HG02571 (cell line): ENCODE measurements around the gene ALDOB.

Experiments
- ATAC-seq: cut with Tn5 transposase; IDR thresholded peaks from one replicate; pipeline ENCODE4 v1.9.1; 2021; ENCODE audit warnings: mild to moderate bottlenecking, moderate library complexity; ENCODE audit not compliant: unreplicated experiment

The ALDOB gene

DNA sequence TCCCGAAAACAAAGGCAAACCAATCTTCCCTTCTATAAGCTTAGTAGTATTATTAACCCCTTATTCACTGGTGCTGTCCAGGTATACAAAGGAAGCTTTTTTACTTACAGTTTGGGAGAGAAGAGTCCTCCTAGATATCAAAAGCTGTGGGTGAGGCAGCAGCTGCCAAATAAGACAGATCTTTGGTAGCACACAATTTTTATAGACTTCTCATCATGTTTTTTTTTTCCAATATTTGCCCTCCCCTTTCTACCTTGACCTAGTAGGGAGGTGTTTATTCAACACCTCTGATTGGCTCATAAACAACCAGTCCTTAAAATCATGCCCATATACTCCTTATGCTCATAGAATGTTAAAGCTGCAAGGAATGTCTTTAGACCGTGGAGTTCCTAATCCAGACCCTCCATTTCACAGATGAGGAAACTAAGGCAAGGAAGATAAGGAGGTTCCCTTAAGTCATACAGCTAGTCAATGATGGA is at the start of gene ALDOB:
ALDOB (minus strand) TSS at position 174 of the 479 bp plus-strand sequence. CDS start 4,887 bp downstream, outside the sequence.
- no peak for ATAC-seq

DNA sequence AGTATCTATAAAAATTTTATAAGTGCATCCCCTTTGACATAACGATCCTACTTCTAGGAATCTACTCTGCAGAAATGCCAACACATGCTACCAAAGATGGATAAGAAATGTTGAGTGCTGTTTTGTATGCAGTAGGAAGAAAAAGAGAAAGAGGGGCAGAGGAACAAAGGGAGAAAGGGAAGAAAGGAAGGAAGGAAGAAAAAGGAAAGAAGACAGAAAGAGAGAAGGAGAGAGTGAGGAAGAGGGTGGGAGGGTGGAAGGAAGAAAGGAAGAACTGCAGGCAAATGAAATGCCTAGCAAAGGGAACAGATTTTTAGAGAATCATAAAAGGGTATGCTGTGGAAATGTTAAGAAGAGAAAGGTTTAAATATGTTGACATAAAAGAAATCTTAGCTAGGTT is 48.5 kb upstream of the ALDOB start:
- no peak for ATAC-seq

DNA sequence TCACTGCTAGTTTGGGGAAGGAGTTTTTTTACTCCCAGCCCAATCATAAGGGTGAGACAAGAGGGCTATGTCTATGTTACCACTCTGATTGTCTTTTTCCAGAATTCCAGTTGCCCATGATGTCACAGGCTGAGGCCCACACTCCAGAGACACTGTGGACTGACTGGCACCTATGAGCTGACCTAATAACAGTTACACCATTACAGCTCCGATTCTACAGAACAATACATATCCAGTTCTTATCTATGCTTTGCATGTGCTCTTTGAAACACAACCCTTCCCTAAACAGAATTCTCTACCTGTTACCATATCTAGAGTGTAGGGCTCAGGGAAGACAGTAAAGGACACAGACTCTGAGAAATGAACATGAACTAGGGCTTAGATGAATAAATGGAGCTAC is 45.7 kb upstream of the ALDOB start:
- ATAC-seq: no peak

DNA sequence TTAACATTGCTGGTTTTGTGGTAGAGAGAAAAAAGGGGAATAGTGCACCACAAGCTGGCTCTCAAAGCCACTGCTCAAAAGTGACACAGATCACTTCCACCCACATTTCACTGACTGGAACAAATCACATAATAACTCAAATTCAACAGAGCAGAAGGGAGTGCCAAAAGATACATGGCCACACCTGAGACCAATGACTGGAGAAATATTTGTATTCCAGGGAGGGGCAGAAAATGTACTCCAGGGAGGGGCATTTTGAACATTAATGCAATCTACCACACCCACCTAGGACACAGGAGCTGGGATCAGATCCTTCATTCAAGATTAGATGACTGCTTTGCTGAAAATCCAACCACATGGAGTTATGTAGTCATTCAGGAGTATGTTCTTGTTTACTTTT is 44.8 kb upstream of the ALDOB start:
- no peak for ATAC-seq

DNA sequence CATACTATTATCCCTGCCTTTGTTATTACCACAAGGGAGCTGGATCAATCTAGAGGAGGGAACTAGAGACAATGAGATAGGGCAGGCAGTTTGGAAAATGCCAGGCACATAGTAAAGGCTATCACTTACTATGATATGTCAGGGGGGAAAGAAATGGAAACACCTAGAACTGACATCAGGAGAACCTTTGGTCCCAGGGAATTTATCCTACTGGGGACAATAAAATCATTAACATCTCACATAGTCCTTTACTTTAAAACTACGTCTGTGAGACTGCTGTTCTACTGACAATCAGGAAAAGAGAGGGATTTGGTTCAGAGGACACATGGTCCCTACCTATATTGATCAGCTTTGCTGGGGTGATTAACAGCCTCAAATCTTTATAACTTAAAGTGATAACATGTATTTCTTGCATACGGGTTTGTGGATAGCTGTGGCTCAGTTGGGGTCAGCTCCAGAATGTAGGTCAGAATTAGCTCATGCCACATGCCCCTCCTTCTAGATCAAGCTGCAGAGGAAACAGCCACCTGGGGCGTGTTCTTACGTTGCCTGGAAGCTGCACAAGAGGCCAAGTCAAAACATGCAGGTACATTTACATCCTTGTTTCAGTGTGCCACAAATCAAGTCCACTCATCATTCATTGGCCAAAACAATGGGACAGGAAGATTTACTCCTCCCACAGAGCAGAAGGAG is 43.9 kb upstream of the ALDOB start:
- no peak for ATAC-seq

DNA sequence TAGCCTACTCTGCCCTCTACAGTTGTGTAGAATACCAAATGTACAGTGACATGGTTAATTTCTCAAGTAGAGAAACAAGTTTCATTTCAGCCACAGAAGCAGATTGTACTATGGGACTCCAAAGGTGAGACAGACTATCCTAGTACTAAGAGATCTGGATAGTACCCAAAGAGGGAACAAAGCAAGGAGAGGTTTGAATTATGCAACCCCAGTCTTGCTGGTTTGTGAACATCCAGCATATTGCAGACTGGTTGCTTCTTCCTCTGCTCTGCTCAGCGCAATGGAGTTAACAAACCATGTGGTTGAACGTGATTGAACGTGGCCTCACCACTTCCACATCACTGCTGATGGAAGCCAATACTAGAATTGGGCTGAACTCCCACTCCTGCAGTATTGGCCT is 43.3 kb upstream of the ALDOB start:
- no peak for ATAC-seq

DNA sequence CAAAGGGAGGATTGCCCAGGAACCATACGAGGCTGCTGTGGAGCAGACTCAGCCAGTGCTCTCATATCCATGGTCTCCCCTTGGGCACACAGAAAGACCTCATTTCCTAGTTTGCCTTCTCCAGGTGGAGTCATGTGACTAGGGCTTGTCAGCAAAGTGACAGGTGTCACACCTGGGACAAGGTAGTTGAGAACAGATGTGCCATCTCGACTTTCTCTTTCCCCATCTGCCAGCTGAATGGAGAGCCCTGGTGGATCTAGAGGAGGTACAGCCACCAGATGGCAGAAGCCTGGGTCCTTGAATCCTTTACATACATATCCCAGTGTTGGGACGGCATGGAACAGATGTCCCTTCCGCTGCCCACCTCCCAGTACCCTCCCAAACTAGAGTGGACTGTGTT is 42.9 kb upstream of the ALDOB start:
- ATAC-seq: no peak

DNA sequence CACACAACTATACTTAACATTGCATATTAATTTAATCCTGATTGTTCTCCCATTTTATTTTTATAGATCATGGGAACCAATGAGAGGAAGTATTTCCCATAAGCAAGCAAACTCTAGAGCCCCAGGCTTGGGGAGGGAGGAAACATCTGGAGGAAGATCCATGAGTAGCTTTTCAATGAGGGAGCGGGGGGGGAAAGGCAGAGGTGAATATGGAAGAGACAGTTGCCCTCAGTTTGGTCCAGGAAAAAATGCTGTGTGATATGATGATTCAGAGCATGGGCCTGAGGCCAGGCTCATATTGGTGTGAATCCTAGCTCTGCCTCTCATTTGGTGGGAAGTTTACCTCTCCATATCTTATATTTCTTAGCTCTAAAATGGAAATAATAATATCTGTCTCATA is 42.2 kb upstream of the ALDOB start:
- ATAC-seq: no peak

DNA sequence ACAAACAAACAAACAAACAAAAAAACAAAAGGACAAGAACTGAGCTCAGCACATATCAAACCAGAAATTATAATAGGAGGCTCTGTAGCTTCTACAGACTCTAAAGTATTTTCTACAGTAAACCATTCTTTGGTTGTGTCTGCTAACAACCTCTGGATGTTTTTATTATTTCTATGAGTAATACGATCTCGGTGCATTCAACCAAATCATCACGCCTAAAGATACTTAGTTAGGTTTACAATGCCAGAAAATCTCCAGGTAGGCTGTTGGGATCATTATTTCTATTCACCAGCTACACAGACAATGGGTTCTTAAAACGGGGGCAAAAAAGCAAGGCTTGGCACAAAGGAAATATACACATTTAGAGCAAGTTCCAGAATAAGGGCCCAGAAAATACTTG is 41.6 kb upstream of the ALDOB start:
- no peak for ATAC-seq

DNA sequence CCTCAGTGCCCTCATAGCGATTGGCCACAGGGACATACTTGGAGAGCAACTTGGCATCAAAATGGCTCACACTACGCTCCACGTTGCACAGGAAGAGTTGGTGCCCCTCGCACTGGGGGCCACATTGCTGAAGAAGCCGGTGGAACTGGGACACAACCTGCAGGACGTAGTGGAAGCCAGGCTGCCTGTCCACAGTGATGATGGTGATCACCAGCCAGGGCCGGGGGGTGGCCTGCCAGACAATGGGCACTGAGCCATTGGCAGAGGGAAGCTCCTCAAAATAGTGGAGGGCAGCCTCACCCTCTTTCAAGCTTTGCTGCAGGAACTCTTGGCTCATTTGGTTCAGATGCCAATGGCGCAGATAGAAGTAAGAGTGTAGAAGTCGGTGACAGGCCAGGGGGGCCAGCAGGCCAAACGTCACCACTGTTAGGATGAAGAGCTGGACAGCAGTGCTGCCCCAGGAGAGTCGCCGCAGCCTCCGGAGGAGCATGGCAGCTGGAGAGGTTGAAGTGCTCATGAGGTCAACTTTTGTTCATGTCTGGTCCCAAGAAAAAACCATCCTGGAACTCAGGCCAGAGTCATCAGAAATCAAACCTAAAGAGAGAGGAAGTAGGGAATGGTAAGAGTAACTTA is 41.1 kb upstream of the ALDOB start:
- ATAC-seq: no peak

DNA sequence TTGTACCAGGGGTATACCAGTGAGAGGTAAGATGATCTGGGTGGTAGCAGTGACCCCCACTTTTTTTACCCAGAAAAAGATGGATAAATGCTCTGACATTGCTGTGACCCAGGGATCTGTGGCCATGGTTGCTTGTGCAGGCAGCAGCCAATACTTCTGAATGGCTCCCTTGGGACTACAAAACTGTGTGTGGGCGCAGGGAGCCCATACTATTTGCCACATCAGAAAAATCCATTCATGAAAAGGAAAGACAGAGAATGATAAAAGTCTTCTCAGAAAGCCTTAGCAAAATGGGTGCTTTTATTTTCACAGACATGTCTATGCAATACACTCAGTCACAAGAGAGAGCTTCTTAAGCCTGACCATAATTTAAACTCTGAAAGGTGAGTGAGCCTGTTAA is 37.3 kb upstream of the ALDOB start:
- no peak for ATAC-seq

DNA sequence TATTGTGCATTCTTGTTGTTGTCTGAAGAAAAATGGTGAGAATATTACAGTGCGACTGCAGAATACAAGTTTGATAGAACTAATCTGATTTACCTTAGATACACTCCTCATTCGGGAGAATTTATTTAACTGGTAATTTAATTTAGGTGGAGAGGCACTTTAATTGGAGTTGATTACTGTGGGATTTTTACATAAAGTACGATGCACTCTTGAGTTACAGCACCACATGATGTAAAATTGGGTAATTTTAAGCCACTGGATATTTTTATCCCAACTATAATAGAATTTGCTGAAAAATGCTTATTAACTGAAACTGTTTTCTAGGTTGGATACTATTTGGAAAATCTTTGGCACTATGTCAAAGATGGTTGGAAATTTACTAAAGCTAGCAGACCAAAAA is 35.4 kb upstream of the ALDOB start:
- no peak for ATAC-seq

DNA sequence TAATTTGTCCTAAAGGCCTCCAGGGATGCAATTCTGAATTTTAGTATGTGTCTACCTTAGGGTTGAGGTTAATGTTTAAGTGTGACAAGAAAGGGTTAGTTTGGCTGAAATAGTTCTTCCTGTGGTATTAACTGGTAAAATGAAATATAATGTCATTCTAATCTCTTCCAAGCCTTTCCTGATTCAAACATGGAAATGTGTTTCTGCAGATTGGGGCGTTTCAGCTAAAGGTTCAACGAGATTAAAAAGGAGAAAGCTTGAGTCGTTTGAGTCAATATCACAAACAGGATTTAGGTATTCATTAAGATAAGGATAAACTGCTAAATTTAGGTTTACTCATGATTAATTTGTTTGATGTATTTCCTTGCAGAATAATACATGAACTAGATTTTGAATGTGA is 34.4 kb upstream of the ALDOB start:
- ATAC-seq: no peak

DNA sequence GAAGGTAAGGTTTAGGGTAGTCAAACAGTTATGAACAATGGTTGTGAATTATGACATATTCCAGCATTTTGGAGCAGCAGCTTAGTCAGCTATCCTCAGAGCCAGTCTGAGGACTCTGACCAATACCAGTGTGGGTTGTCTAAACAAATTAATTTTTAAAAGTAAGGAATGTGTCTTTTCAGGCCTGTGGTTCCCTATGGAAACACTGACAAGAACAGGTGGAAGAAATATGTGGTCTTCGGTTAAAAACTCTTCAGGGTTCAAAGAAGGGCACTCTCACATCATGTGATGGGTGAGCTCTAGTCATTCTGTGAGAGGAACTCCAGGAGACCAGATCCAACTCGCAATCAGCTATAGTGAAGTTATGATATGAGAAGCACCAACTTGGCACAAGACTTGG is 33.5 kb upstream of the ALDOB start:
- no peak for ATAC-seq

DNA sequence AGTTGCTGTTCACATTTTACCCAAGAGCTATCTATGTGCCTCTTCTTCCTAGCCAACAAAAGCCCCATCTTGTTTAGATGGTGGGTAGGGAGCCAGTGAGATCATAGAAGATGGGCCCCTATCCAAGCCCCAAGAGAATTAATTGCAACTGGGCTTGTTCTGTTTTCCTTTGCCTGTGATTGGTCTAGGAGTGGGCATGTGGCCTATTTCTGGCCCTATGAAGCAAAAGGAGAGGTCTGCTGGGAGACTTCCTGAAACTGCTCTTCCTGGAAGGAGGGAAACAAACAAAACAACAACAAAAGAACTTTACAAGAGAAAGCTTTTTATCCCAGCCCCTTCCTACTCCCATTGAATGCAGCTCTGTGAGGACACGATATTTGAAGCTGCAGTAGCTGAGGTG is 32.5 kb upstream of the ALDOB start:
- no peak for ATAC-seq

DNA sequence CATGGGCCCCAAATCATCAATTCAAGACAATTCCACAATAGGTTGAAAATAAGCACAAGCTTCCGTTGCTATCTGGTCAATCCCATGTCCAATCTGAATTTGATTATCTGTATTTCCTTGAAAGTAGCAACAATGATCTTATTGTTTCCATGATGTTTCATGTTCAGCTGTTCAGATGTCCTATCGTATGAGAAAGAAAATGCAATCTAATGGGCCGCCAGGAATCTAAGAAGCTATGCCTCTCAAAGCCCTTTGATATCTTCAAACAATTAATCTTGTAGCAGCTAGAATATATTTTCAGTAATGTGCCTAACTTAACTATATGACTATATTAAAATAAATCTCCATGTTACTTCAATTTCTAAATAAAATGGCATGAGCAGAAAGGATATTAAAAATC is 32.1 kb upstream of the ALDOB start:
- no peak for ATAC-seq

DNA sequence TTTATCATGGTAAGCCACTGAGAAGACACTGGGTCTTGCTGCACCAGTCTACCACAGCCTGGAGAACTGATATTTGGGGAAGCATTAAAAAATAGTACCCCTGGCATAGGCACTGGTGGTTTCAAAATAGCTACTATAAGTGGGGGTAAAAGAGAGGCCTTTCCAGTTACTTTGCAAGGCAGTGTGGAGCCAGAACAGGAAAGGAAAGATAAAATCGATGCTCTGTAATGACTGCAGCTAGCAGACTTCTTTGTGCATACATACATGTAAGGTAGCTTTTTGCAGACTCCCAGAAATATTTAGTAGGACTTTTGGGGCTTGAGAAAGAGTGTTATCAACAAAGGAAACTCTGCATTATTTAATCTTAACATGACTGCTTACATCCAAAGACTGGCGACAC is 31.3 kb upstream of the ALDOB start:
- no peak for ATAC-seq

DNA sequence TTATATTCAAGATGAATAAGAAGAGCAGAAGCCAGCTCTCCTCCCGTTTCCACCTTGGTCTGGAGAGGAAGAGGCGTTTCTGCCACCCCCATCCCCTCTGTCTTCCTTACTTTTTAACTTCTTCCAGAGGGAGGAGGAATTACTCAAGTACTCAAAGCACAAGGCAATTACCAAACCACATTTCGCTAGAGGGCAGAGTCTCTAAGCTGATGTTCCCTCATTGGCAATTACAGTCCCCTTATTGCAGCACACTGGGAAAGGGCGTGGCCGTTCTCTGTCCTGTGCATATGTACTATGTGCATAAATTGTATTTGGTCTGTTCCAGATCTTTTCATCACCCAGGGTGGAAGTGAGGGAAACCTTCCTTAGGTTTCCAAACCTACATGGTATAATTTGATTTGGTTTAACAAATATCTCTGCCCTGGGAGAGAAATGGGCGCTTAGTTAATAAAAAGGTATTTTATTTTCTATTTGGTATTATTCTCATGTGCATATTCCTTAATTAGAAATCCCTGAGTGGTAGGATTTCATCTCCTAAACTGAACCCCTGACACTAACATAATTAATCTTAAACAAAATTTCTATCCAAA is 29.8 kb upstream of the ALDOB start:
- ATAC-seq: no peak

DNA sequence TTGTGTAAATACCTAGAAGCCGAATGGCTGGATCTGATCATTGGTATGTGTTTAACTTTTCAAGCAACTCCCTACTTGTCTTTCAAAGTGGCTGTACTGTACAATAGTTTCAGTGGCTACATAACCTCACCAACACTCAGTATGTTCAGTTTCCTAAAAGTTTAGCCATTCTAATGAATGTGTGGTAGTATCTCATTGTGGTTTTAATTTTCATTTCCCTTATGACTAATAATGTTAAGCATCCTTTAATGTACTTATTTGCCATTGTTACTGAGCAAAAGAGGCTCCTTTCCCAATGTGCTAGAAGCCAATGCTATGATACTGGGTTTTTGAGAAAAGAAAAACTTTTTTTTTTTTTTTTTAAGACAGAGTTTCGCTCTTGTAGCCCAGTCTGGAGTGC is 27.8 kb upstream of the ALDOB start:
- no peak for ATAC-seq

DNA sequence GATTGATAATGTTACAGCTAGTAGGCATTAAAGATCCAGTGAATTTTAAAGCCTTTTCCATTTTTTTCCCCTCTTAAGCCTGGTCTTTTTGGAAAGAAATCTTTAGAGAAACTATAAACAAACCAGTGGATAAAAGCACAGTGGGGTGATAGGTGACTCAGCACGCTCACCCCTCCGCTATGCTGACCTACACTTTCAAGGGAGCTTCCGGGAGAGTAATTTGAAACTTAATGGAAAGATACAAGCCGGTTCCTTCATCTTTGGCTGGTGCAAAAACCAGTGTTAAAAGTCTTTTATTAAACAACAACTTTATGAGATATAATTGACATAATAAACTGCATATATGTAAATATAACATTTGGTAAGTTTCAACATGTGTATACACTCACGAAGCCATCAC is 27.0 kb upstream of the ALDOB start:
- no peak for ATAC-seq

DNA sequence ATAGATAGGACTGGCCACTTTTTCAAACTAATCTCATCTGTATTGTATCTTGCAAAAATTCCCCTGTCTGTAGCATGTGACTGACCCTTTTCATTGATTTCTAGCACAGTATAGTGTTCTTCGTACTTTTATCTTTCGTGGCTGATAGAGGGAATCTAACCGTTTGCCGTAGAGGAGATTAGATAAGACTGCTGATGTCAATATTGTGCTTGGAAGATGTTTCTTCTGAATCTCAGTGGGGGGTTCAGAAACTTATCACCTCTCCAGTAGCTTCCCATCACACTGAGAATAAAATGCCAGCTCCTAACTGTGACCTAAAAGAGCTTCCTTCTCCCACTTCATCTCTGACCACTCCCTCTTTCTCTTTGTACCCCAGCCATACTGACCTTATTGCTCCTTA is 25.4 kb upstream of the ALDOB start:
- no peak for ATAC-seq

DNA sequence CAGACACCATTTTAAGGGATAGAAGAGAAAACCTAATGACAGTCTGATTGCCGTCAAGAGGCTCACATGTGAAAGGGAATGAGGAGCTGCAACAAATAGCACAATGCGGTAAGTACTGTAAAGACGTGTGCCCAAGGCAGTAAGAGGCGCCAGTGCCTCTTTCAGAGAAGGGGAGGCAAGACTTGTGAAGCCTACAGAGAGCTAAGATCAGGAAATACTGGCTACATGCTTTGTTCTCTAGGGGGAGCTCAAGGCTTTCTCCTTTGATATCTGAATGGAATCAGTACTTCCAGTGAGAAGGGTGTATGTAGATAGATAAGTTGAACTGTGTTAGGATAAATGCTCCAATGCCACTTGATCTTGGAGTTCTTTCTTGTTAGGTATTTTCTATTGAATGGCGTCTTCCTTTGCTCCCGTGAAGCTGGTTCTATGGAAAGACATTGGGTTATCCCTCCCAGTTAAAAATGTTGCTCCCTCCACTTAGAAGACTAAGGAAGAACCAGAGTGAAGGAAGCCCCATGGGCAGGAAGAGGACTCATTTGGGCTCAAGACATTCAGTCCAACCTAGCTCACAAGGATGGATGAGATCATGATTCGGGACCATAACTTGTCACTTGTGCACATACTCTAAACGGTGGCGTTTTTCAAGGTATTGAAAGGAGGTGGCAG is 23.5 kb upstream of the ALDOB start:
- peak; percentile 77 for ATAC-seq
